ENCODE data around the gene GPR83.
"Not testable (repeated sequence)": the region's sequence is repeated elsewhere in the genome, so short reads cannot be mapped to it uniquely, and the experiment has no call there.

Gene GPR83

GRCh38 chr11:94400839-94401772, at the start of gene GPR83:
GPR83 (minus strand) TSS chr11:94401419; CDS start chr11:94401247, 172 bp downstream.
- no peak for DNase-seq (ENCODE audit: low read depth in 2 of 2)

- DNase-seq (ENCODE audit: low read depth in 2 of 2), result no peak
Measured at GRCh38 chr11:94450048-94450447, 48.8 kb upstream of the GPR83 start.

- DNase-seq (ENCODE audit: low read depth in 2 of 2), result no peak
Measured at GRCh38 chr11:94449437-94449836, 48.2 kb upstream of the GPR83 start.

GRCh38 chr11:94449029-94449428, 47.8 kb upstream of the GPR83 start:
- no peak for DNase-seq (ENCODE audit: low read depth in 2 of 2)

GRCh38 chr11:94447149-94447548, 45.9 kb upstream of the GPR83 start:
- no peak for DNase-seq (ENCODE audit: low read depth in 2 of 2)

- DNase-seq (ENCODE audit: low read depth in 2 of 2), result no peak
Measured at GRCh38 chr11:94445641-94446040, 44.4 kb upstream of the GPR83 start.

GRCh38 chr11:94433049-94433448, 31.8 kb upstream of the GPR83 start:
- no peak for DNase-seq (ENCODE audit: low read depth in 2 of 2)

GRCh38 chr11:94424662-94425061, 23.4 kb upstream of the GPR83 start:
- no peak for DNase-seq (ENCODE audit: low read depth in 2 of 2)

- DNase-seq (ENCODE audit: low read depth in 2 of 2), result no peak
Measured at GRCh38 chr11:94424011-94424410, 22.8 kb upstream of the GPR83 start.

GRCh38 chr11:94423507-94423906, 22.3 kb upstream of the GPR83 start:
- DNase-seq (ENCODE audit: low read depth in 2 of 2), result no peak

- no peak for DNase-seq (ENCODE audit: low read depth in 2 of 2)
Measured at GRCh38 chr11:94418123-94418765, 17.0 kb upstream of the GPR83 start.

- no peak for DNase-seq (ENCODE audit: low read depth in 2 of 2)
Measured at GRCh38 chr11:94417386-94417987, 16.3 kb upstream of the GPR83 start.

- no peak for DNase-seq (ENCODE audit: low read depth in 2 of 2)
Measured at GRCh38 chr11:94405062-94405833, 4.0 kb upstream of the GPR83 start.

GRCh38 chr11:94402355-94402754, 1.1 kb upstream of the GPR83 start:
- no peak for DNase-seq (ENCODE audit: low read depth in 2 of 2)

- DNase-seq (ENCODE audit: low read depth in 2 of 2), result no peak
Measured at GRCh38 chr11:94401773-94402265, 600 bp upstream of the GPR83 start.

- DNase-seq (ENCODE audit: low read depth in 2 of 2), result no peak
Measured at GRCh38 chr11:94400457-94400838, 771 bp downstream of the GPR83 start.

- DNase-seq (ENCODE audit: low read depth in 2 of 2), result no peak
Measured at GRCh38 chr11:94400050-94400449, 1.2 kb downstream of the GPR83 start.

GRCh38 chr11:94398101-94398500, 3.1 kb downstream of the GPR83 start:
- DNase-seq (ENCODE audit: low read depth in 2 of 2), result no peak

- DNase-seq (ENCODE audit: low read depth in 2 of 2), result no peak
Measured at GRCh38 chr11:94396282-94396681, 4.9 kb downstream of the GPR83 start.

GRCh38 chr11:94391937-94392336, 9.3 kb downstream of the GPR83 start:
- not testable (repeated sequence) for DNase-seq (ENCODE audit: low read depth in 2 of 2)

- no peak for DNase-seq (ENCODE audit: low read depth in 2 of 2)
Measured at GRCh38 chr11:94379613-94380012, 21.6 kb downstream of the GPR83 start.

- no peak for DNase-seq (ENCODE audit: low read depth in 2 of 2)
Measured at GRCh38 chr11:94376841-94377240, 24.4 kb downstream of the GPR83 start.
